KMS-11 (cell line): ENCODE results near the gene ZBTB26.
"Not testable (repeated sequence)": the region's sequence is repeated elsewhere in the genome, so short reads cannot be mapped to it uniquely, and the experiment has no call there.

Experiments
- H2AFZ ChIP-seq: fragments of 200-600 bp; sonication (generic); 2 replicates; pipeline ENCODE4 v1.6.1; 2016; ENCODE audit warnings: antibody characterized with exemption, mixed run types, low read depth
- H3K27ac ChIP-seq: fragments of 200-600 bp; sonication (generic); 2 replicates; pipeline ENCODE4 v1.6.1; 2016; ENCODE audit warnings: mild to moderate bottlenecking, mixed run types
- H3K27me3 ChIP-seq: fragments of 200-600 bp; sonication (generic); 2 replicates; pipeline ENCODE4 v1.6.1; 2017; ENCODE audit warnings: mild to moderate bottlenecking, low read depth, mixed run types, moderate library complexity; ENCODE audit not compliant: insufficient read depth
- H3K36me3 ChIP-seq: fragments of 200-600 bp; sonication (generic); 2 replicates; pipeline ENCODE4 v1.6.1; 2017; ENCODE audit warnings: mild to moderate bottlenecking, mixed run types; ENCODE audit not compliant: insufficient read depth
- H3K4me1 ChIP-seq: fragments of 200-600 bp; sonication (generic); 2 replicates; pipeline ENCODE4 v1.6.1; 2016; ENCODE audit warnings: mild to moderate bottlenecking, low read depth, mixed run types; ENCODE audit not compliant: poor library complexity, severe bottlenecking
- H3K4me2 ChIP-seq: fragments of 200-600 bp; sonication (generic); 2 replicates; pipeline ENCODE4 v1.7.0; 2016; ENCODE audit warnings: mild to moderate bottlenecking, mixed run types
- H3K4me3 ChIP-seq: fragments of 200-600 bp; sonication (generic); IDR thresholded peaks from 2 replicates; pipeline ENCODE4 v1.6.1; 2017; ENCODE audit warnings: low read depth, low read length, mixed read lengths; ENCODE audit not compliant: insufficient read depth
- H3K79me2 ChIP-seq: fragments of 200-600 bp; sonication (generic); 2 replicates; pipeline ENCODE4 v1.6.1; 2016; ENCODE audit warnings: low read depth, mixed run types; ENCODE audit not compliant: insufficient read depth
- H3K9ac ChIP-seq: fragments of 200-600 bp; sonication (generic); 2 replicates; pipeline ENCODE4 v1.6.1; 2016; ENCODE audit warnings: mild to moderate bottlenecking, mixed run types
- H4K20me1 ChIP-seq: fragments of 200-600 bp; sonication (generic); 2 replicates; pipeline ENCODE4 v1.6.1; 2016; ENCODE audit warnings: mild to moderate bottlenecking, mixed run types; ENCODE audit not compliant: insufficient read depth
- CTCF ChIP-seq: fragments of 200-600 bp; sonication (generic); conservative IDR thresholded peaks from 2 replicates; pipeline ENCODE4 v1.6.1; 2017; ENCODE audit warnings: low read depth, mild to moderate bottlenecking, antibody characterized with exemption, low read length, moderate library complexity, mixed read lengths

Gene ZBTB26

DNA sequence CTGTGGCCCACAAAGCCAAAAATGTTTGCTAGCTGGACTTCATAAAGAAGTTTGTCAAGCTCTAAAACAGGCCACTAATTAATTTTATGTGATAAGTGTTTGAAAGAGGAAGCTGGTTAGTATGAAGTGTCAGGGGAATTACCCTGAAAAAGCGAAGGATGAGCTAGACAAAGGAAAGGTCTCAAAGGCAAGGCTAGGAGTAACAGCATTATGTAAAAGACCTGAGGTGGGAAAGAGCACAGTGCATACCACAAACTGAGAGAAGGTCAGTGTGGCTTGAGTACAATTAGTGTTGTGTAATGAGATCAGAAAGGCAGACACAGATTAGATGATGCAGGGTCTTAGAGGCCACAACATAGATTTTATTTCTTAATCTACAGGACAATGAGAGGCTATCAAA, 55.8 kb downstream of the ZBTB26 start:
- Histone ChIP-seq H3K4me2 (no peak overlapping the region), H3K79me2 (no peaks in the 10 kb centered on the region), H2AFZ (no peak overlapping the region), H3K27ac (no peak overlapping the region), H3K4me1 (no peaks in the 10 kb centered on the region), H3K4me3 (no peak overlapping the region), H4K20me1 (no peaks in the 10 kb centered on the region), H3K9ac (no peak overlapping the region), H3K27me3 (no peaks in the 10 kb centered on the region), H3K36me3 (no peaks in the 10 kb centered on the region)
- no peak for TF ChIP-seq CTCF

DNA sequence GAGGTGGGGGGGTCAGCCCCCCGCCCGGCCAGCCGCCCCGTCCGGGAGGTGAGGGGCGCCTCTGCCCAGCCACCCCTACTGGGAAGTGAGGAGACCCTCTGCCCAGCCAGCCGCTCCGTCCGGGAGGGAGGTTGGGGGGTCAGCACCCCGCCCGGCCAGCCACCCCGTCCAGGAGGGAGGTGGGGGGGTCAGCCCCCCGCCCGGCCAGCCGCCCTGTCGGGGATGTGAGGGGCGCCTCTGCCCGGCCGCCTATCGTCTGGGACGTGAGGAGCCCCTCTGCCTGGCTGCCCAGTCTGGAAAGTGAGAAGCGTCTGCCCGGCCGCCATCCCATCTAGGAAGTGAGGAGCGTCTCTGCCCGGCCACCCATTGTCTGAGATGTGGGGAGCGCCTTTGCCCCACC, 64.0 kb downstream of the ZBTB26 start:
- not testable (repeated sequence) for H3K4me2 ChIP-seq, H3K27me3 ChIP-seq, H3K4me3 ChIP-seq, H3K79me2 ChIP-seq, H4K20me1 ChIP-seq, H2AFZ ChIP-seq, H3K27ac ChIP-seq, H3K36me3 ChIP-seq, H3K4me1 ChIP-seq, H3K9ac ChIP-seq

DNA sequence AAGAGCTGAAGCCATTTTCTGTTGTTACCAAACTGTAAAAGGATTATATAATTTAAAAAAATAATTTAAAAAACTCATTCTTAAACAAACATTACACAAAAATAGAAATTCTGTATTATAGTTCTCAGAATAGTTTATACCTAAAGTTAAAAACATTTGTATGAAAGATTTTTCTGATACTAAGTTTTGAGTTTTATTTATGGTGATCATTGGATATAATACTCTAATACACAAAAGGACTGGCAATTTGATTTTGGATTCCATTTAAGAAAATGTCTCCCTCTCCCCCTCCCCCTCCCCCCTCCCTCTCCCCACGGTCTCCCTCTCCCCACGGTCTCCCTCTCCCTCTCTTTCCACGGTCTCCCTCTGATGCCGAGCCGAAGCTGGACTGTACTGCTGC, 65.2 kb downstream of the ZBTB26 start:
- Histone ChIP-seq H3K27me3 (no peaks in the 10 kb centered on the region), H2AFZ (no peak overlapping the region), H3K4me1 (no peaks in the 10 kb centered on the region), H3K4me3 (no peak overlapping the region), H3K79me2 (no peaks in the 10 kb centered on the region), H4K20me1 (no peaks in the 10 kb centered on the region), H3K36me3 (no peaks in the 10 kb centered on the region), H3K9ac (no peak overlapping the region), H3K27ac (no peak overlapping the region), H3K4me2 (no peak overlapping the region)
- TF ChIP-seq CTCF, result no peak
